ENCODE results near the gene CELA2A.
"Not testable (repeated sequence)": the region's sequence is repeated elsewhere in the genome, so short reads cannot be mapped to it uniquely, and the experiment has no call there.

Gene CELA2A

GRCh38 chr1:15468145-15468544 is 11.6 kb downstream of the CELA2A start:
- TF ChIP-seq POLR2AphosphoS5 (IDR thresholded peaks at IDR 0.05; ENCODE audit: low read depth, low read length) (no peak), SPI1 (IDR thresholded peaks at IDR 0.05; ENCODE audit: low read depth, low read length) (0 out of 2 replicates have a peak, but pooled peaks have one; percentile 4)
- DNase-seq (ENCODE audit: insufficient read length, low spot score) (no peak), FAIRE-seq (no peak)

- DNase-seq (ENCODE audit: insufficient read length, low spot score) (no peak), FAIRE-seq (no peak)
- TF ChIP-seq POLR2AphosphoS5 (IDR thresholded peaks at IDR 0.05; ENCODE audit: low read depth, low read length) (no peak), POLR2A (IDR thresholded peaks at IDR 0.05; ENCODE audit: low read depth, low read length) (no peak), TAF1 (IDR thresholded peaks at IDR 0.05; ENCODE audit: low read depth, low read length) (no peak), PAX5 (IDR thresholded peaks at IDR 0.05; ENCODE audit: insufficient read depth, low read length, severe bottlenecking) (no peak), POU2F2 (IDR thresholded peaks at IDR 0.05; ENCODE audit: low read depth, low read length) (no peak), SPI1 (IDR thresholded peaks at IDR 0.05; ENCODE audit: low read depth, low read length) (no peak)
Observed at GRCh38 chr1:15469361-15469760, 12.8 kb downstream of the CELA2A start.

GRCh38 chr1:15469821-15470448 is 13.4 kb downstream of the CELA2A start:
- not testable (repeated sequence) for FAIRE-seq; DNase-seq (ENCODE audit: insufficient read length, low spot score)

GRCh38 chr1:15471067-15471466 is 14.5 kb downstream of the CELA2A start:
- FAIRE-seq; DNase-seq (ENCODE audit: insufficient read length, low spot score): not testable (repeated sequence)

- not testable (repeated sequence) for FAIRE-seq; DNase-seq (ENCODE audit: insufficient read length, low spot score)
Observed at GRCh38 chr1:15471723-15472122, 15.2 kb downstream of the CELA2A start.

- FAIRE-seq (no peak), DNase-seq (ENCODE audit: insufficient read length, low spot score) (no peak)
- TF ChIP-seq POLR2AphosphoS5 (IDR thresholded peaks at IDR 0.05; ENCODE audit: low read depth, low read length): no peak
- no peak for TF ChIP-seq SPI1 (IDR thresholded peaks at IDR 0.05; ENCODE audit: low read depth, low read length)
- TF ChIP-seq PAX5 (IDR thresholded peaks at IDR 0.05; ENCODE audit: insufficient read depth, low read length, severe bottlenecking): no peak
- TF ChIP-seq POU2F2 (IDR thresholded peaks at IDR 0.05; ENCODE audit: low read depth, low read length): no peak
- no peak for TF ChIP-seq TAF1 (IDR thresholded peaks at IDR 0.05; ENCODE audit: low read depth, low read length)
- no peak for TF ChIP-seq POLR2A (IDR thresholded peaks at IDR 0.05; ENCODE audit: low read depth, low read length)
Observed at GRCh38 chr1:15472587-15472986, 16.1 kb downstream of the CELA2A start.

- TF ChIP-seq TAF1 (IDR thresholded peaks at IDR 0.05; ENCODE audit: low read depth, low read length): no peak
- TF ChIP-seq POLR2A (IDR thresholded peaks at IDR 0.05; ENCODE audit: low read depth, low read length): no peak
- no peak for TF ChIP-seq POU2F2 (IDR thresholded peaks at IDR 0.05; ENCODE audit: low read depth, low read length)
- TF ChIP-seq PAX5 (IDR thresholded peaks at IDR 0.05; ENCODE audit: insufficient read depth, low read length, severe bottlenecking): no peak
- TF ChIP-seq POLR2AphosphoS5 (IDR thresholded peaks at IDR 0.05; ENCODE audit: low read depth, low read length): no peak
- DNase-seq (ENCODE audit: insufficient read length, low spot score) (no peak), FAIRE-seq (no peak)
Observed at GRCh38 chr1:15475752-15476314, 19.3 kb downstream of the CELA2A start, which contains the start of gene CELA2B. TSS of gene CELA2B (plus strand) at chr1:15476104. CDS start at chr1:15476126, 22 bp downstream.

- TF ChIP-seq PAX5 (IDR thresholded peaks at IDR 0.05; ENCODE audit: insufficient read depth, low read length, severe bottlenecking) (no peak), TAF1 (IDR thresholded peaks at IDR 0.05; ENCODE audit: low read depth, low read length) (no peak), POU2F2 (IDR thresholded peaks at IDR 0.05; ENCODE audit: low read depth, low read length) (no peak), SPI1 (IDR thresholded peaks at IDR 0.05; ENCODE audit: low read depth, low read length) (no peak), POLR2A (IDR thresholded peaks at IDR 0.05; ENCODE audit: low read depth, low read length) (no peak), POLR2AphosphoS5 (IDR thresholded peaks at IDR 0.05; ENCODE audit: low read depth, low read length) (no peak)
- FAIRE-seq (no peak), DNase-seq (ENCODE audit: insufficient read length, low spot score) (no peak)
Observed at GRCh38 chr1:15476927-15477326, 20.4 kb downstream of the CELA2A start.

GRCh38 chr1:15477646-15478212 is 21.2 kb downstream of the CELA2A start:
- FAIRE-seq: no peak
- DNase-seq (ENCODE audit: insufficient read length, low spot score): no peak
- no peak for TF ChIP-seq TAF1 (IDR thresholded peaks at IDR 0.05; ENCODE audit: low read depth, low read length)
- no peak for TF ChIP-seq SPI1 (IDR thresholded peaks at IDR 0.05; ENCODE audit: low read depth, low read length)
- no peak for TF ChIP-seq PAX5 (IDR thresholded peaks at IDR 0.05; ENCODE audit: insufficient read depth, low read length, severe bottlenecking)
- no peak for TF ChIP-seq POLR2A (IDR thresholded peaks at IDR 0.05; ENCODE audit: low read depth, low read length)
- TF ChIP-seq POU2F2 (IDR thresholded peaks at IDR 0.05; ENCODE audit: low read depth, low read length): no peak
- TF ChIP-seq POLR2AphosphoS5 (IDR thresholded peaks at IDR 0.05; ENCODE audit: low read depth, low read length): no peak

- DNase-seq (ENCODE audit: insufficient read length, low spot score) (no peak), FAIRE-seq (no peak)
- no peak for TF ChIP-seq PAX5 (IDR thresholded peaks at IDR 0.05; ENCODE audit: insufficient read depth, low read length, severe bottlenecking)
- no peak for TF ChIP-seq POU2F2 (IDR thresholded peaks at IDR 0.05; ENCODE audit: low read depth, low read length)
Observed at GRCh38 chr1:15479654-15480347, 23.3 kb downstream of the CELA2A start.

GRCh38 chr1:15482455-15482854 is 25.9 kb downstream of the CELA2A start:
- FAIRE-seq: not testable (repeated sequence)

GRCh38 chr1:15482983-15483543 is 26.5 kb downstream of the CELA2A start:
- not testable (repeated sequence) for FAIRE-seq; DNase-seq (ENCODE audit: insufficient read length, low spot score)

More at GRCh38 chr1:15482455-15482854, 25.9 kb downstream of the CELA2A start:
- DNase-seq (ENCODE audit: insufficient read length, low spot score): not testable (repeated sequence)
